Uterus (tissue), 2 donors: Measurements from ENCODE around the gene NUDT3.

ENCODE experiments used
- POLR2A ChIP-seq, 2 donors: fragments of 450-650 bp; IDR thresholded peaks; one replicate each; pipeline ENCODE4 v1.6.1; 2016; ENCODE audit warnings: antibody characterized with exemption in 2 of 2, mild to moderate bottlenecking in 1 of 2, moderate library complexity in 1 of 2
- TF ChIP-seq, protein P1 (sequence below), 4 experiments: fragments of 200-600 bp in 2 of 4; fragments of 450-650 bp in 2 of 4; sonication (generic) in 2 of 4; IDR thresholded peaks; one replicate each; pipeline ENCODE4 v1.5.1; 2016 to 2019; ENCODE audit warnings: antibody characterized with exemption in 4 of 4, mild to moderate bottlenecking in 2 of 4, moderate library complexity in 1 of 4

DNA sequence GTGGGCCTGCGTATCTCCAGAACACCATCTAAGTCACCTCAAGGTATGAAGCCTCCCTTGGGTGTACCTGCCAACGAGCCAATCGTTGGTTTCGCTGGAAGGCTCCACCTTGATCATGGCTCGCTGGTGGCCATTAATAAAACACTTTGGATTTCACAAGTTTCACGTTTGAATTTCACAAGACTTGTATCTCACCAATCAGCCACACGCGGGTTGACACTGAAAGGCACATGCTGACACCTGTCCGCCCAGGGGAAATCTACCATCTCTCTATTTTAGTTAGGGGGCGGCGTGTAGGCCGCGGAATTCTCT lies 156.4 kb downstream of the NUDT3 start:
- TF ChIP-seq, protein P1, sequence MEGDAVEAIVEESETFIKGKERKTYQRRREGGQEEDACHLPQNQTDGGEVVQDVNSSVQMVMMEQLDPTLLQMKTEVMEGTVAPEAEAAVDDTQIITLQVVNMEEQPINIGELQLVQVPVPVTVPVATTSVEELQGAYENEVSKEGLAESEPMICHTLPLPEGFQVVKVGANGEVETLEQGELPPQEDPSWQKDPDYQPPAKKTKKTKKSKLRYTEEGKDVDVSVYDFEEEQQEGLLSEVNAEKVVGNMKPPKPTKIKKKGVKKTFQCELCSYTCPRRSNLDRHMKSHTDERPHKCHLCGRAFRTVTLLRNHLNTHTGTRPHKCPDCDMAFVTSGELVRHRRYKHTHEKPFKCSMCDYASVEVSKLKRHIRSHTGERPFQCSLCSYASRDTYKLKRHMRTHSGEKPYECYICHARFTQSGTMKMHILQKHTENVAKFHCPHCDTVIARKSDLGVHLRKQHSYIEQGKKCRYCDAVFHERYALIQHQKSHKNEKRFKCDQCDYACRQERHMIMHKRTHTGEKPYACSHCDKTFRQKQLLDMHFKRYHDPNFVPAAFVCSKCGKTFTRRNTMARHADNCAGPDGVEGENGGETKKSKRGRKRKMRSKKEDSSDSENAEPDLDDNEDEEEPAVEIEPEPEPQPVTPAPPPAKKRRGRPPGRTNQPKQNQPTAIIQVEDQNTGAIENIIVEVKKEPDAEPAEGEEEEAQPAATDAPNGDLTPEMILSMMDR (IDR thresholded peaks at IDR 0.05) = no peak
- TF ChIP-seq POLR2A (IDR thresholded peaks at IDR 0.05) = no peak
